GM19468 (cell line): ENCODE results near the gene GPR153.

ENCODE experiments used
- ATAC-seq: cut with Tn5 transposase; IDR thresholded peaks from one replicate; pipeline ENCODE4 v1.9.1; 2021; ENCODE audit warnings: mild to moderate bottlenecking, moderate library complexity, moderate number of reproducible peaks; ENCODE audit not compliant: unreplicated experiment; ENCODE audit errors: extremely low read depth

The GPR153 gene

DNA sequence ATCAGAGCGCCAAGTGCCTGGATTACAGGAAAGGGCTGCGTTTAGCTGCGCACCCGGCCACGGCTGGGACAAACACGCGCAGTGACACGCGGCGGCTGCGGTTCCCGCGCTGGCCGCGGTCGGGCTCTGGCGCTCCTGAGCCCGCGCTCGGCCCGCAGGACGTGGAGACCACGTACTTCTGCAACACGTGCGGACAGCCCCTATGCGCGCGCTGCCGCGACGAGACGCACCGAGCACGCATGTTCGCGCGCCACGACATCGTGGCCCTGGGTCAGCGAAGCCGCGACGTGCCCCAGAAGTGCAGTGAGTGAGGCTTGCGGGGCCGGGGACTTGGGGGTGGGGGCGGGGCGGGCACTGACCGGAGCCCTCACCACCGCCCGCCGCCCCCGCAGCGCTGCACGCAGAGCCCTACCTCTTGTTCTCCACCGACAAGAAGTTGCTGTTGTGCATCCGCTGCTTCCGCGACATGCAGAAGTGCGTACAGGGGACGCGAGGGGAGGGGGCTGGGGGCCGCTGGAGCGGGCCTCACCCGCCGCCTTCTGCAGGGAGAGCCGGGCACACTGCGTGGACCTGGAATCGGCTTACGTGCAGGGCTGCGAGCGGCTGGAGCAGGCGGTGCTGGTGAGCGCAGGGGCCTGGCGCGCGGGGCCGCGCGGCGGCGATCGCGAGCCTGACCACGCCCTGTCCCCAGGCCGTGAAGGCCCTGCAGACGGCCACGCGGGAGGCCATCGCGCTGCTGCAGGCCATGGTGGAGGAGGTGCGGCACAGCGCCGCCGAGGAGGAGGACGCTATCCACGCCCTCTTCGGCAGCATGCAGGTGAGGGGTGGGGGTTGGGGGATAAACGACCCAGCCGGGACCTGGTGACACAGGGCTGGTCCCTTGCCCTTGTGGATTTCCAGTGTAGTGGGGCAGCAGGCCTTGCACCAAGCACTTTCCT lies 51.9 kb downstream of the GPR153 start:
- ATAC-seq, result no peak

DNA sequence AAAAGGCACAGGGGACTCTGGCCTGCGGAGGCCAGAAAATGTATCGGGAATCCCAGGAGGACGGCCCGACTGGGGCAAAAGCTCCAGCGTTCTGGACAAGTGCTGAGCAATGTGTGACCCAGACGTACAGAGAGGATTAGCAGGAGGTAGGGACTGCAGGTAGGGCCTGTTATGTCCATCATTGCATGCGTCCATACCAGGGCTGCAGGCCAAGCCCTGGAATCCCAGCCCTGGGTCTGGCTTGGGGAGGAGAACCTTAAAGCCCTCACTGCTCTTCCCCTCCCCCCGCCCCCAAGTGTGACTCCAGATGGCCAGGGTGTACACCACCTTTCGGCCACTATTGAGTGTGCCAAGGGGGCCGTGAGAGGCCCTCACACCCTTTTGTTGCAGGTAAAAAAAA lies 53.0 kb downstream of the GPR153 start:
- no peak for ATAC-seq

DNA sequence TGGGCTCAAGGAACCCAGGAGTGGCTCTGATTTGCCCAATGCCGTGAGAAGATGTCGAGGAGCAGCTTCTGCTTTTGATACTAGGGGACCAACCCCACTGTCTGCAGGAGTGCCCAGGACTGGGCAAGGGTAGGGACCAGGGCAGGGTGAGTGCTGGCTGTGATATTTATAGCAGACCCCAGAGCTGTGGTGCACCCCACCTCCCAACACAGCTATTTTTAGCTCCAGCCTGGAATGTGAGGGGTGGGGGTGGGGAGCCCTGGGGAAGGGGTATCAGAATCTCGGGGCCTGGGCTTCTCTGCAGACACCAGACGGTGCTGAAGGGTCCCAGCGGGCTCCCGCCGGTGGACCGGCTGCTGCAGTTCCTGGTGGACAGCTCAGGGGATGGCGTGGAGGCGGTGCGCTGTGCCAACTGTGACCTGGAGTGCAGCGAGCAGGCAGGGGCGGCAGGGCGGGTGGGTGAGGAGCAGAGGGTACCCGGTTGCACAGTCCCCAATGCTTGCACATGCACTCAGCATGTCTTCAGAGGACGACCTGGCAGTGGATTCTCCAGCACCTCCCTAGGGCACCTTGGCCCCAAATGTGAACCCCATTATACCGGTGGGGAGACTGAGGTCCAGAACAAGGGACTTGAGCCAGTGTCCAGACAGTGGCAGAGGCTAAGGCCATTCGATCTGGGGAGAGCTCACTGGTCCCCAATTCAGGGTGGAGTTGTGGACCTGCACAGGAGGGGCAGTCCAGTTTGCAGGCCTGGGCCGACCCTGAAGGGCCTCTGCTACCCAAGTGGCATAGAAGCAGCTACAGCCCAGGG lies 53.6 kb downstream of the GPR153 start:
- ATAC-seq, result no peak

DNA sequence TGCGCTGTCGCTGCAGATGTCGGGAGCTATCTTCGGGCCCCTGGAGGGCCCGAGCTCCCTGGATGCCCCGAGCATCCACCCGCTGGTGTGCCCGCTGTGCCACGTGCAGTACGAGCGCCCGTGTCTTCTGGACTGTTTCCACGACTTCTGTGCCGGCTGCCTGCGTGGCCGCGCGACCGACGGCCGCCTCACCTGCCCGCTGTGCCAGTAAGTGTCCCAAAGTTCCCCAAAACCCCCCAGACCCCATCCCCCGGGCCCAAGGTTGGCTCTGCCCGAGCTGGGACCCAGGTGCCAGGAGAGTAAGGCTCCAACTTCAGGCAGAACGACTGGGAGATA lies 54.4 kb downstream of the GPR153 start:
- ATAC-seq, result no peak

DNA sequence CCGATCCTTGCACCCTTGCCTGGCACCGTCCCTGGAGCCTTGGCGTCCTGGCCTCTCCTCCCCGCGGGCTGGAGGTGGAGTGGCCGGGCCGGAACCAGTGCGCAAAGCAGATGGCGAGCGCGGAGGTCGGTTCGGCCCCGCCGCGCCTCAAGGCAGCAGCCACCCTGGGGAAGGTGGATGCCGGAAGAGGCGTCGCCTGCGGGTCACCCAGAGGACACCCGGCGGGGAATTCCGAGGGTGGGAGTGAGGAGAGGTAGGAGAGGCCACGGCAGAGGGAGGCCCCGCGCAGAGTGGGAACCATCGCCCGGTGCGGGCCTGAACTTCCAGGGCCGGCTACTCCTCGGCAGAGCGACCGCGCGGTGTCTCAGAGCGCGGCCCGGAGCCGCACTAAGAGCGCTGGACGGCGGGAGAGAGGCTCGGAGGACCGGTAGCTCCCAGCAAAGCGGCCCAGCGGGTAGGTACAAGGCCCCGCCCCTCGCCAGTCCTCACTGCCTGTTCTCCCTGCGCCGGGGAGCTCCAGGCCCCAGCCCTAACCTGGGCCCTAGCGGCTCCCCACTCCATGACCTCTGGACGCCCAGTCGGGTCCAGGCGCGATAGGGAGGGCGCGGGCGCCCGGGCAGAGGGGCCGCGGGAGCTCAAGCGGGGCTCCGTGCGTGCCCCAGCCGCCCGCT lies 54.9 kb downstream of the GPR153 start, which contains the start of gene RNF207:
Gene RNF207 (plus strand): TSS at position 271 of the 671 bp plus-strand sequence. CDS start 417 bp downstream, outside the sequence.
- no peak for ATAC-seq

DNA sequence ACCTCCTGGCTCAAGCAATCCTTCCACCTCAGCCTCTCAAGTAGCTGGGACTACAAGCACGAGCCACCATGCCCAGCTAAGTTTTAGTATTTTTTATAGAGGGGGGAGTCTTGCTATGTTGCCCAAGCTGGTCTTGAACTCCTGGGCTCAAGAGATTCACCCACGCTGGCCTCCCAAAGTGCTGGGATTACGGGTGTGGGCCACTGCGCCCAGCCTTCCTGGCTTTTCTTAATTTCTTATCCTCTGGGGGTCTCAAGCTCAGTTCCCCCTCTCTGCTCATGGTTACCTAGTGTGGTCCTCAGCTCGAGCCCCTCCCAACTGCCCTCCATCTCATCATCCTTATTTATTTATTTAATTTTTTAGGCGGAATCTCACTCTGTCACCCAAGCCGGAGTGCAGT lies 58.6 kb downstream of the GPR153 start:
- ATAC-seq, result no peak

DNA sequence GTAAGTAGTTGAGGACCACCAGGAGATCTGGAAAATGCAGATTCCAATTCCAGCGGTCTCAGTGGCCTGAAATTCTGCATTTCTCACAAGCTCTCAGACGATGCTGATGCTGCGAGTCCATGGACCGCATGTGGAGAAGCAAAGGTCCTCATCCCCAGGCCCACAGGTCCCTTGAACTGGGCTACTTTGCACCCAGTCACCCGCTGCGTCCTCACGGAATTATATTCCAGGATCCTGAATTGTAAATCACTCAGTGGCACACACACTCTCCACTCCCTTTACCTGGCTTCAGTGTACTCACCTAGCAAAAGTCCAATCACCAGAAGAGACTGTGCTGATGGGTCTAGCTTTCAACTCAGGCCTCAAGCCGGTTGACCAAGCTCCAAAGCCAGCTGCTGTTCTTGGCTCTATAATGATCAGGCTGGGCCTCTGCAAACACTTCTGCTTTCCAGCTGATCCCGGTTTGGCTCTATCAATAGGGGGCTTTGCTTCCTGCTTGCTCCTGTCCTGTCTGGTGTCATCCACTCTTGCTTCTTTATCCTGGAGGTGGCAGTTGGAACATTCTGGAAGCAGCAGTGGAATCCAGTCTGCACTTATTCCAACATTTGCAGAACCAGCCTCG lies 60.6 kb downstream of the GPR153 start:
- ATAC-seq, result no peak

DNA sequence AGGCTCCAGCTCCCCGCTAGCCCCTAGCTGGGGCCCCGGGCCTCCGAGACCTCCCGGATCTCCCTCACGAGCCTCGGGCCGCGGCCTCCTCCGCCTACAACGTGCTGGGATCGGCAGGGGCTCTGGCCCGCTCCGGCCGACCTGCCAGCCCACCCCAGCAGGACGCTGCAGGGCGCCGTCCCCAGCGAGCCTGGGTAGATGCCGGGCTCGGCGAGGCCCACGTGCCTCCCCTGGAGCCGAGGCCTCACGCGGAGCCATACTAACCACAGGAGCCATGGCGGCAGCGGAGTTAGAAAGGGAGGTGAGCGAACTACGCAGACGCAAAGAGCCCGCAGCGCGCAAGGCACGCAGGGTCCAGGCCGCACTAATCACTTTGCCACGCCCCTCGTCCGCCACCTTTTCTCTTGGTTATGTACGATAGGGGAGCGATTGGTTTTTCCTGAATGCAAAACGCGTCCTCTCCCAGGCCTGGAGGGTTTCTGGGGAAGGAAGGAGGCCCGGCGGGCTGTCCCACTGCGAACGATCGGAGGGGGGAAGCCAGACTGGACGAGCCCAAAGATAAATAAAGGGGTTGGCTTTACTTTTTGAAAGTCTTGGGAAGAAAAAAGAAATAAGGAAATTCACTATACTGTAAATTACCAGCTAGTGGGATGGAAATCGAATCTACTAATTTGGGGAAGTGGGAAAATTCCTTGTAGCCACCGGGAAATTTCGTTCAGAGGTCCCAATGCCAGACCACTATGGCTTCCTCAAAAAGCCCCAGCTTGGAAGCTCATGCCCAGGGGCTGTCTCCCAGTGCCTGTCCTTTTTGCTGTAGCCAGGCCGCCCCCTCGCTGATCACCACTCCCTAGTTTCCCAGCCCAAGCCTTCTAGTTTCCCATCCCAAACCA lies 61.4 kb downstream of the GPR153 start, which contains the start of gene RPL22:
Gene RPL22 (minus strand): TSS at position 298 of the 890 bp plus-strand sequence. CDS start 22 bp downstream, at position 276.
- ATAC-seq, result peak; percentile 87

DNA sequence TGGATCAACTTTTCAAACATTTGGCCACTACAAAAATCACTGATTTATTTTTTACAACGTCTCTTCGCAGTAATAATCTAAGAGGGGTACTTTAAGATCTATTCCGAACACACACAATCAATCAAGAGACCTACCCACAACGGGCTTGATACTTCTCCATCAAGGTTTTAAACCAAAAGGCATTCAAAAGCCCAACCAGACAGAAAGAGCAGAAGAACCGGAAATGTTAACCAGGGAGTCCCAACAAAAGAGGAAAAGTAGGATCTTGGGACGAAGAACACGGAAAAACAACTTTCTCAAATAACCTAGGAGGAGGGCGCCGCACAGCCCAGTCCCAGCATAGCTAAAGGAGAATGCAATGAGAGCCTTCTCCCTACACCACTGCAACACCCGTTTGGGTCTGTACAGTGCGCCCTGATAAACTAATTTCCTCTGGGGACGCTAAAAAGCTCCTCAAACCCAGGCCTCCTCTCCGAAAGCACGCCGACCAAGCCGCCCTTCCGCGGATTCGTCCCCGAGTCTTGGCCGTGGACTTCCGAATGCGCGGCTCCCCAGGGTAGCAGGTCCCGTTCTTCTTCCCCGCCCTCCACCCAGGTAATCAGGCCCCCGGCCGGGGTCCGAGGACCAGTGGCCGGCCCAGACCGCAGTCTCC lies 62.1 kb downstream of the GPR153 start:
- ATAC-seq, result no peak

DNA sequence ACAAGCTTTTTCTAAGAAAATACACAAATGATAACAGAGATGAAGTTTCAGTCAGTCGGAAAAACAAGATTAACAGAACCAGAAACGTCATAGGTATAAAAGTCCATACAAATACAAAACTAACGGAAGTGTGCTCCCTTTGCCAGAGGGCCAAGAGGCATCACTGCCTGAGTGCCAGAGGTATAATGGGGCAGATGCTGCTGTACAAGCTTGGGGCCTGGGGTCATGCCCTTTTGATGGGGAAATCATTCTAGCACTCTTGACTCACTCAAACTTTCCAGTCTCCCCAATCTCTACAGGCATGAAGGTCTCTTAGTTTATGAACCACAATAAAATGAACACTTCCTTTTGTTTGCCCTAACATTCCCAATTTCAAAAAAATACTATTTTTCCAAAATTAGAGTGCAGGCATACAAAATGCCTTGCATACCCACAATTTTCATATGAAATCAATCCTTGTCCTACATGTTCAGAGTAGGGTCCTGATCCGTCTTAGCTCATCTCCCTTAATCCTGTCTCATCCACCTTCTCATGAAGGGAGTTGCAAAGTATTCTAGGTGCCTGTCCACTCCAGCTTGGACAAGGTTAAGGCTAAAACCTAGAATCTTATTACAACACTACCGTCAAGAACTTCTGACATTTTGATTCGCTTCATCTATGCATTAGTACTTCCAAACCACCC lies 63.0 kb downstream of the GPR153 start:
- ATAC-seq, result no peak
